Measurements from ENCODE around the gene CD96.
A peak's percentile ranks its signal among the peaks of the same experiment; 100 is the strongest.

The CD96 gene

GRCh38 chr3:111605493-111605892, 63.5 kb downstream of the CD96 start:
- no peaks in the 10 kb centered on the region; a peak in 1 of 22 replicates for H4K20me1 ChIP-seq
- H3K4me3 ChIP-seq: no peak overlapping the region
- no peak overlapping the region for H3K27ac ChIP-seq
- H3K4me1 ChIP-seq: peaks cover 0 to 18% (median 11%) of the 10 kb centered on the region in 10 experiments; a peak in 16 of 20 replicates
- H3K27me3 ChIP-seq: no peaks in the 10 kb centered on the region
- no peak overlapping the region for H3K4me2 ChIP-seq
- no peak for TF ChIP-seq Cebpa-rat (IDR thresholded peaks at IDR 0.05)
- H3K36me3 ChIP-seq: peaks cover 0 to 76% (median 38%) of the 10 kb centered on the region in 11 experiments; a peak in 14 of 22 replicates
- no peak overlapping the region for H3K9ac ChIP-seq
- H3K9me3 ChIP-seq (replicated peaks in 1 of 11): peaks cover 0 to 6% (median 0%) of the 10 kb centered on the region in 11 experiments; a peak in 1 of 22 replicates

- Histone ChIP-seq H3K4me2 (no peak overlapping the region), H3K9ac (no peak overlapping the region), H3K4me1 (peaks cover 0 to 21% (median 14%) of the 10 kb centered on the region in 10 experiments; a peak in 16 of 20 replicates), H3K9me3 (replicated peaks in 1 of 11) (peaks cover 0 to 6% (median 0%) of the 10 kb centered on the region in 11 experiments; a peak in 1 of 22 replicates), H3K4me3 (no peak overlapping the region), H4K20me1 (no peaks in the 10 kb centered on the region), H3K27me3 (no peaks in the 10 kb centered on the region), H3K27ac (no peak overlapping the region), H3K36me3 (peaks cover 0 to 72% (median 46%) of the 10 kb centered on the region in 11 experiments; a peak in 13 of 22 replicates)
- no peak for TF ChIP-seq Cebpa-rat (IDR thresholded peaks at IDR 0.05)
These were observed 65.4 kb downstream of the CD96 start for GRCh38 chr3:111607240-111607920.

GRCh38 chr3:111608383-111608782, 66.4 kb downstream of the CD96 start:
- peaks cover 0 to 18% (median 14%) of the 10 kb centered on the region in 10 experiments; a peak in 16 of 20 replicates for H3K4me1 ChIP-seq
- no peak overlapping the region for H3K4me2 ChIP-seq
- H3K27me3 ChIP-seq: no peaks in the 10 kb centered on the region
- TF ChIP-seq Cebpa-rat (IDR thresholded peaks at IDR 0.05): no peak
- no peak overlapping the region for H3K27ac ChIP-seq
- no peak overlapping the region for H3K9ac ChIP-seq
- no peaks in the 10 kb centered on the region for H4K20me1 ChIP-seq
- peaks cover 0 to 6% (median 0%) of the 10 kb centered on the region in 11 experiments; a peak in 1 of 22 replicates for H3K9me3 ChIP-seq (replicated peaks in 1 of 11)
- no peak overlapping the region for H3K4me3 ChIP-seq
- peaks cover 0 to 67% (median 47%) of the 10 kb centered on the region in 11 experiments; a peak in 12 of 22 replicates for H3K36me3 ChIP-seq

- Histone ChIP-seq H3K27ac (peak overlapping the region in 4 of 11 experiments; percentile 1 to 53 (median 24); a peak in 3 of 22 replicates), H3K4me3 (no peak overlapping the region), H3K36me3 (peaks cover 0 to 70% (median 45%) of the 10 kb centered on the region in 11 experiments; a peak in 13 of 22 replicates), H3K9ac (no peak overlapping the region), H3K4me1 (peaks cover 0 to 16% (median 14%) of the 10 kb centered on the region in 10 experiments; a peak in 16 of 20 replicates), H3K27me3 (no peaks in the 10 kb centered on the region), H3K4me2 (peak overlapping the region in 9 of 11 experiments; percentile 8 to 61 (median 49); a peak in 15 of 22 replicates), H4K20me1 (no peaks in the 10 kb centered on the region), H3K9me3 (replicated peaks in 1 of 11) (peaks cover 0 to 14% (median 2%) of the 10 kb centered on the region in 11 experiments; a peak in 5 of 22 replicates)
- no peak for TF ChIP-seq Cebpa-rat (IDR thresholded peaks at IDR 0.05)
These were observed 67.7 kb downstream of the CD96 start for GRCh38 chr3:111609700-111610099.

- Histone ChIP-seq H3K27ac (peak overlapping the region in 3 of 11 experiments; percentile 19 to 53 (median 44); a peak in 3 of 22 replicates), H3K27me3 (no peaks in the 10 kb centered on the region), H4K20me1 (no peaks in the 10 kb centered on the region), H3K4me1 (peaks cover 0 to 16% (median 14%) of the 10 kb centered on the region in 10 experiments; a peak in 16 of 20 replicates), H3K9me3 (replicated peaks in 1 of 11) (peaks cover 0 to 19% (median 4%) of the 10 kb centered on the region in 11 experiments; a peak in 6 of 22 replicates), H3K36me3 (peaks cover 0 to 70% (median 45%) of the 10 kb centered on the region in 11 experiments; a peak in 14 of 22 replicates), H3K4me3 (no peak overlapping the region), H3K4me2 (peak overlapping the region in 9 of 11 experiments; percentile 8 to 61 (median 49); a peak in 17 of 22 replicates), H3K9ac (no peak overlapping the region)
- peak in 1 of 11 experiments; percentile 42; a peak in 1 of 22 replicates for TF ChIP-seq Cebpa-rat (IDR thresholded peaks at IDR 0.05)
These were observed 68.2 kb downstream of the CD96 start for GRCh38 chr3:111610189-111610588.

- Histone ChIP-seq H4K20me1 (no peaks in the 10 kb centered on the region), H3K4me3 (no peak overlapping the region), H3K36me3 (peaks cover 0 to 75% (median 46%) of the 10 kb centered on the region in 11 experiments; a peak in 14 of 22 replicates), H3K4me1 (peaks cover 0 to 16% (median 14%) of the 10 kb centered on the region in 10 experiments; a peak in 16 of 20 replicates), H3K4me2 (peak overlapping the region in 9 of 11 experiments; percentile 8 to 61 (median 49); a peak in 16 of 22 replicates), H3K9ac (no peak overlapping the region), H3K27me3 (no peaks in the 10 kb centered on the region), H3K27ac (peak overlapping the region in 3 of 11 experiments; percentile 19 to 44 (median 44); a peak in 3 of 22 replicates), H3K9me3 (replicated peaks in 1 of 11) (peaks cover 0 to 23% (median 4%) of the 10 kb centered on the region in 11 experiments; a peak in 7 of 22 replicates)
- TF ChIP-seq Cebpa-rat (IDR thresholded peaks at IDR 0.05): no peak
These were observed 68.6 kb downstream of the CD96 start for GRCh38 chr3:111610612-111611054.

- peaks cover 17 to 44% (median 26%) of the 10 kb centered on the region in 11 experiments for H3K9me3 ChIP-seq (replicated peaks in 1 of 11)
- peaks cover 0 to 16% (median 14%) of the 10 kb centered on the region in 10 experiments; a peak in 16 of 20 replicates for H3K4me1 ChIP-seq
- no peaks in the 10 kb centered on the region for H4K20me1 ChIP-seq
- H3K36me3 ChIP-seq: peaks cover 0 to 75% (median 48%) of the 10 kb centered on the region in 11 experiments; a peak in 20 of 22 replicates
- no peak overlapping the region for H3K27ac ChIP-seq
- no peak overlapping the region for H3K4me2 ChIP-seq
- no peak for TF ChIP-seq Cebpa-rat (IDR thresholded peaks at IDR 0.05)
- no peak overlapping the region for H3K9ac ChIP-seq
- H3K4me3 ChIP-seq: no peak overlapping the region
- no peaks in the 10 kb centered on the region for H3K27me3 ChIP-seq
These were observed 71.3 kb downstream of the CD96 start for GRCh38 chr3:111613294-111613693.

GRCh38 chr3:111615880-111616279, 73.9 kb downstream of the CD96 start:
- no peaks in the 10 kb centered on the region for H4K20me1 ChIP-seq
- H3K9ac ChIP-seq: no peak overlapping the region
- no peaks in the 10 kb centered on the region for H3K27me3 ChIP-seq
- no peak overlapping the region for H3K4me3 ChIP-seq
- no peak overlapping the region for H3K27ac ChIP-seq
- no peak for TF ChIP-seq Cebpa-rat (IDR thresholded peaks at IDR 0.05)
- H3K9me3 ChIP-seq (replicated peaks in 1 of 11): peaks cover 17 to 43% (median 27%) of the 10 kb centered on the region in 11 experiments
- peaks cover 0 to 63% (median 33%) of the 10 kb centered on the region in 11 experiments; a peak in 20 of 22 replicates for H3K36me3 ChIP-seq
- H3K4me2 ChIP-seq: no peak overlapping the region
- no peaks in the 10 kb centered on the region; a peak in 1 of 20 replicates for H3K4me1 ChIP-seq
